Measurements from ENCODE around the gene INSR.
"Not testable (repeated sequence)": the region's sequence is repeated elsewhere in the genome, so short reads cannot be mapped to it uniquely, and the experiment has no call there.

The INSR gene

GRCh38 chr19:7258041-7258839, 36.0 kb downstream of the INSR start:
- DNase-seq (ENCODE audit: low spot score) (no peak), FAIRE-seq (no peak)

- FAIRE-seq = no peak
- peak; percentile 84 for DNase-seq (ENCODE audit: low spot score)
These were observed 36.8 kb downstream of the INSR start for GRCh38 chr19:7257148-7258040.

GRCh38 chr19:7255631-7256030, 38.6 kb downstream of the INSR start:
- no peak for FAIRE-seq
- DNase-seq (ENCODE audit: low spot score) = no peak

- no peak for DNase-seq (ENCODE audit: low spot score)
- no peak for FAIRE-seq
These were observed 39.1 kb downstream of the INSR start for GRCh38 chr19:7255119-7255518.

GRCh38 chr19:7254590-7254989, 39.6 kb downstream of the INSR start:
- FAIRE-seq (no peak), DNase-seq (ENCODE audit: low spot score) (no peak)

- FAIRE-seq (no peak), DNase-seq (ENCODE audit: low spot score) (no peak)
These were observed 41.9 kb downstream of the INSR start for GRCh38 chr19:7252364-7252763.

GRCh38 chr19:7251494-7251893, 42.7 kb downstream of the INSR start:
- DNase-seq (ENCODE audit: low spot score) = no peak
- no peak for FAIRE-seq

- no peak for FAIRE-seq
These were observed 43.3 kb downstream of the INSR start for GRCh38 chr19:7250951-7251350.

GRCh38 chr19:7250057-7250596, 44.1 kb downstream of the INSR start:
- no peak for DNase-seq (ENCODE audit: low spot score)
- FAIRE-seq = no peak

More at GRCh38 chr19:7250951-7251350, 43.3 kb downstream of the INSR start:
- no peak for DNase-seq (ENCODE audit: low spot score)

GRCh38 chr19:7247155-7247554, 47.1 kb downstream of the INSR start:
- no peak for DNase-seq (ENCODE audit: low spot score)

GRCh38 chr19:7246601-7247000, 47.6 kb downstream of the INSR start:
- DNase-seq (ENCODE audit: low spot score) (no peak), FAIRE-seq (no peak)

More at GRCh38 chr19:7247155-7247554, 47.1 kb downstream of the INSR start:
- FAIRE-seq = no peak

- DNase-seq (ENCODE audit: low spot score) (no peak), FAIRE-seq (no peak)
These were observed 51.5 kb downstream of the INSR start for GRCh38 chr19:7242601-7243258.

- DNase-seq (ENCODE audit: low spot score) (no peak), FAIRE-seq (no peak)
These were observed 56.2 kb downstream of the INSR start for GRCh38 chr19:7238051-7238450.

GRCh38 chr19:7236153-7236552, 58.1 kb downstream of the INSR start:
- FAIRE-seq = no peak
- no peak for DNase-seq (ENCODE audit: low spot score)

GRCh38 chr19:7230826-7231225, 63.4 kb downstream of the INSR start:
- FAIRE-seq (no peak), DNase-seq (ENCODE audit: low spot score) (no peak)

- no peak for DNase-seq (ENCODE audit: low spot score)
- no peak for FAIRE-seq
These were observed 64.5 kb downstream of the INSR start for GRCh38 chr19:7229735-7230134.

GRCh38 chr19:7228935-7229541, 65.2 kb downstream of the INSR start:
- DNase-seq (ENCODE audit: low spot score) (no peak), FAIRE-seq (no peak)

GRCh38 chr19:7227735-7228134, 66.5 kb downstream of the INSR start:
- FAIRE-seq (no peak), DNase-seq (ENCODE audit: low spot score) (no peak)

- FAIRE-seq; DNase-seq (ENCODE audit: low spot score): not testable (repeated sequence)
These were observed 67.1 kb downstream of the INSR start for GRCh38 chr19:7227149-7227548.

GRCh38 chr19:7226739-7227138, 67.5 kb downstream of the INSR start:
- FAIRE-seq (no peak), DNase-seq (ENCODE audit: low spot score) (no peak)

GRCh38 chr19:7225741-7226140, 68.5 kb downstream of the INSR start:
- FAIRE-seq (no peak), DNase-seq (ENCODE audit: low spot score) (no peak)
